ENCODE data around the gene PIEZO1.

PIEZO1 gene

GRCh38 chr16:88763502-88764053 is 21.4 kb downstream of the PIEZO1 start:
- H3K27ac ChIP-seq: peak overlapping the region; percentile 98
- TF ChIP-seq CTCF (conservative IDR thresholded peaks at IDR 0.05) (no peak; the same call in 1 of the 2 replicates), ZFX (IDR thresholded peaks at IDR 0.05) (no peak)

GRCh38 chr16:88762941-88763340 is 22.1 kb downstream of the PIEZO1 start:
- peak overlapping the region; percentile 98 for H3K27ac ChIP-seq
- TF ChIP-seq CTCF (conservative IDR thresholded peaks at IDR 0.05) (no peak), ZFX (IDR thresholded peaks at IDR 0.05) (no peak)

GRCh38 chr16:88762258-88762870 is 22.7 kb downstream of the PIEZO1 start:
- H3K27ac ChIP-seq: peak overlapping the region; percentile 98
- TF ChIP-seq ZFX (IDR thresholded peaks at IDR 0.05) (no peak), CTCF (conservative IDR thresholded peaks at IDR 0.05) (no peak)

GRCh38 chr16:88761830-88762229 is 23.2 kb downstream of the PIEZO1 start:
- TF ChIP-seq CTCF (conservative IDR thresholded peaks at IDR 0.05) (no peak), ZFX (IDR thresholded peaks at IDR 0.05) (peak; percentile 3; the same call in 1 of the 2 replicates)
- peak overlapping the region; percentile 98 for H3K27ac ChIP-seq

GRCh38 chr16:88761143-88761534 is 23.9 kb downstream of the PIEZO1 start:
- peak overlapping the region; percentile 98 for H3K27ac ChIP-seq
- TF ChIP-seq ZFX (IDR thresholded peaks at IDR 0.05) (0 out of 2 replicates have a peak, but pooled peaks have one; percentile 0), CTCF (conservative IDR thresholded peaks at IDR 0.05) (no peak)

GRCh38 chr16:88760424-88761142 is 24.4 kb downstream of the PIEZO1 start:
- TF ChIP-seq ZFX (IDR thresholded peaks at IDR 0.05): no peak
- H3K27ac ChIP-seq: peak overlapping the region; percentile 98

- peak overlapping the region; percentile 98 for H3K27ac ChIP-seq
- no peak for TF ChIP-seq CTCF (conservative IDR thresholded peaks at IDR 0.05)
- TF ChIP-seq ZFX (IDR thresholded peaks at IDR 0.05): 0 out of 2 replicates have a peak, but pooled peaks have one; percentile 1
Measured at GRCh38 chr16:88759976-88760350, 25.1 kb downstream of the PIEZO1 start.

All from C4-2B (cell line).